ENCODE results near the gene GRB14.

Gene GRB14

DNA sequence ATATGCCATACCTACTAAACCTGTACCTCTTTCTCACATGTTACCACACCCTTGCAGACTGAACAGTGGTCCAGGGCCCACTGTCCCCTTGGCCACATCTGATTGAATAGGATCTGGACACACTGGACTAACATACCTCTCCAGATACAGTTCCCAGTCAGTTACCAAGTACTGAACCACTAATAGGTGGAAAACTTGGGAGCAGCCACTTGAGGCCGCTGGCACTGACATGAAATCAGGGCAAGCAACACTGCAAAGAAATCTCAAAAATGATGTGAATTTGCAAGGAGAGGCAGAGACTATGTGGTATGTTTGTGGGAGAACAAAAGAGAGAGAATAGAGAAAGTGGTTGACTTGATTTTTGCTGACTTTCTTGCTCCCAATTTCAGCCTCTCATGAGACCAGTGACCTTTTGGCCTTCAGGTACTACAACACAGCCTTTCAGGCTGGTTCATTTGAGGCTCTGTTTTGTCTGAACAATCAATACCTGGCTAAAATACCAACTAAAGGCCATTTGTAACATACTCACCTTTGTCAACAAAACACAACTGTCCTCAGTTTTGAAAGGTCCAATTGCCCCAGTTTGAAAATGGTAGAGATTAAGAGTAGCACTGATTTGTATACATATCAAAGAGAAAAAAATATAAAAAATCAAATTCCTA lies 7.8 kb downstream of the GRB14 start:
- DNase-seq (ENCODE audit: low read depth in 2 of 2): no peak

DNA sequence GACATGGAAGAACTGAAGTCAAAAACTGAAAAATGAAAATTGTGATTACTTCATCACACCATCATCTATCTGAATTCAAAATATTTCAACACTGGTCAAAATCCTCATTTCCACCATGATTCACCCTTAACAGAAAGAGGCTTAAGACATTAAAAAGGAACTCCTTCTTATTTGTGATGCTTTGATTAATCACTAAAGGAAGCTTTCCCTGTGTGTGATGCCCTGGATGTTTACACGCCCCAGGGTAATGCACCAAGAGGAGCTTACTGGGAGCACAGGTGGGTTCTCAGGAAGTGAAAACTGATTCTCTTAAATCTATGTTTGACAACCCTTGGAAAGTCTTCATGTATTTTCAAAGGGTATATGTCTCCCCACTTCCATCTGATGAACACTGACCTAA lies 11.5 kb downstream of the GRB14 start:
- DNase-seq (ENCODE audit: low read depth in 2 of 2): no peak

DNA sequence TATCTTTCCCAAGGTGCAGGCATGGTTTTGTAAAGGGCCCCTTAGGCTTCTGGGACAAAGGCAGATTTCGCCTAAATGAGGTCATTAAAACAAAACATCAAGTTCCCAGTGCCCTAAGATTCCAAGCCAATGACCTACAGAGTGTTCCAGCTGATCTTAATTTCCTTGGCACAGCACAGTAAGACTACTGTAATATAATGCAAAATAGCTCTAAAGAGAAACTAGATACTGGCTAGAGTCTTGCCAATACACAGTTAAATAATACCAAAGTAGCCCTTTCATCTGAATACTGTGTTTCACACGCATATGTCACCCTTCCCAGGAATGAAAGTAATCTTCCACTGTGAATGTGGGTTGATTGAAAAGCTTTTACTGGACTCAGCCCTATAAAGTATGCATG lies 14.7 kb downstream of the GRB14 start:
- no peak for DNase-seq (ENCODE audit: low read depth in 2 of 2)

DNA sequence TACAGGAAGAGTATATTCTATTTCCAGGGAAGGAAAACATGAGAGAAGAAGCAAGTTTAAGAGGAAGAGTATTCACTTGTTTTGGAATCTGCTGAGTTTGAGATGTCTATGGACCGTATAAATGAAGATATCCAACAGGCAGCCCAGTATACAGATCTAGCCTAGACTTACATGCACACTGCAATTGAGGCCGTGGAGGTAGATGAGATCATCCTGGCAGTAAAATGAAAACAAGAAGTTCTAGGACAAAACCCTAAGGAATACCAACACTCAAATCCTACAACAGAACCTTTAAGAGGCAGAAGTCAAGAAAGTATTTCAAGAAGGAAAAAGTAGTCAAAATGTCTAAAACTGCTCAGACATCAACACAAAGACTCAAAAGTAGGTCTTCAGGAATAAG lies 16.0 kb downstream of the GRB14 start:
- DNase-seq (ENCODE audit: low read depth in 2 of 2): no peak

DNA sequence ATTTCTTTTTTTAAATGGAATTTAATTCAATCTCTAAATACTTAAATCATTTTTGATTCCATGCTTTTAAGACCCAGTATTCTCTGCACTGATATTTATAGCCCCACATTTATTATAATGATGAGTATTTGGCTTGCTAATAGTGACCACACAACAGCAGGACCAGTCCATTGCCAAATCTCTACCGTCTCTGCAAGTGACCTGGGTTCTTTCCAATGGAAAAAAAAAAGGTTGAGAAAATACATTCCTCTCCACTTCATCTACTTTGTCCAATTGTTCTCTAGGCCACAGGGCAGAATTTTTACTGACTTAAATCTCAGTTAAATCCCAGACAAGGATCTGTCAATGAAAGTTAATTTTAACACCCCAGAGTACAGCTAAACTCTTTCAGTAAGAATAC lies 20.5 kb downstream of the GRB14 start:
- DNase-seq (ENCODE audit: low read depth in 2 of 2): no peak

DNA sequence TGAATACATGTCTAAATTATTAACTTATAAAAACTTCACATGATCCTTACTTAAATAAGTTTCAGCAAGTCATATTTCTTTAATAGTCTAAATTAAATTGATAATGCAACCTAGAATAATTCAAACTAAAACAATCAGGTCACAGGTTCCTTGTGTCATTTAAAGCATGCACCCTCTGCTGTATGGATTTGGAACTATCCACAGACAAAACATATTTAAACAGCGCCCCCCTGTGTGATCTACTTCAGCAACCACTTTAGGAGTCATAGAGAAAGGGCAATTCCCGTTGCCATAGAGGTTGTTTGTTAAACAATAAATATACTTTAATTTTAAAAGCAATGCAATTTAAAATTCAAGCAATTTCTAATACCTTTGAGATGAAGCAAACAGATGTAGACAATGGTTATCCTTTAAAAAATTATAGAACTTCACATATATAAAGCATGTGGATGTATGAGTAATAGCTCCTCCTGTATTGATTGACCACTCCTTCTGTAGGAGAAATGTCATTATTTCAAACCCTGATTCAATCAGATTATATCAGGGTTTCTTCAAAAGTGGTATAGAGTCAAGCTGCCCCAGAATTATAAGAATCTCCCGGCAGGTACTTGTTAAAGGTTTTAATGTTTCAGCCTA lies 21.2 kb downstream of the GRB14 start:
- no peak for DNase-seq (ENCODE audit: low read depth in 2 of 2)

DNA sequence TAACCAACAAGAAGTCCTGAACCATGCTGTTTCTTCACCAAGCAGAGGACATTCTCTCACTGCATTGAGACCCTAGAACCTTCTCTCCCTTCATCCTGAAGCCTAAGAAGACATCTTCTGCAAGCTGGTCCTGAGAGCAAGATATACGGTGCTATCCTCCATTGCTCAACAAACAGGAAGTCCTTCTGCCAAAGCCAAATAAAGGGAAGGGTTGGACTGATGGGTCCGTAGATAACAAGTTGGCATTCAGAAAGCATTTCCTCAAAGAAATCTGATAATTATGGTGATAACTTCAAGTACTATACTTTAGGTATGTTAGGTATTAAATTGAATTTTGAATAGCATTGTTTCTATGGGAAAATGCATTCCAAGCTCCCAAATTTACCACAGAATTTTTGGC lies 23.3 kb downstream of the GRB14 start:
- DNase-seq (ENCODE audit: low read depth in 2 of 2): no peak

DNA sequence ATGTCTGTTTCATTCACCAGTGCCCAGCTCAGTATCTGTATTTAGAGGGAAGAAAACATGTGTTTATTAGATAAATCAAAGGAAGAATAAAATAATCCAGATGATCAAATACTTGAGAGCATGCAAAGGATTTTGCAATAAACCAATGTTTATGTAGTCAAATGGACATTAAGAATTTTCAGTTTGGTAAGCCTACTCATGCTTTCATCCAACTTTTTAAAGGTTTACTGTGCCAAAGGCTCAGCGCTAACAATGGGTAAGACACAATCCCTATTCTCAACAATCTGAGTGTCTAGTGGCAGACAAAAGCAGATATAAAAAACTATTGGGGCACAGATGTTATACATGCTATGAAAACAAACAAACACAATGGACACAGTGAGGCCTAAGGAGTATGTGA lies 26.3 kb downstream of the GRB14 start:
- no peak for DNase-seq (ENCODE audit: low read depth in 2 of 2)

DNA sequence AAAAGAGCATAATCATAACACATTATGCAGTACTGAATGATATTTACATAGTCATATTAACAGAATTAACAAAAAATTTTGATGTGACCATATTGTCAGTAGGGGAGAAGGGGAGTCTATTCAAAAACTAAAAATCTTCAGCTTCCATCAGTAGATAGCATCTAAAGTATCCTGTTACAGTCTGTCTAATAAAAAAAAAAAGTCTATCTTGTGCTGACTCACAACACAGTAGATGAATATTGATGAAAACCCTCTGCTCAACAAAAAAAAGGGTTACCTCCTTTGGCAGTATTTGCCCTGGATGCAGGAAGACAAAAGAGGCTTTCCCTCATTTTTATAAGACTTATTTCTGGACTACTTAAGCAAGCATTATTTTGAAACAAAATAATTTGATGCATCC lies 27.3 kb downstream of the GRB14 start:
- no peak for DNase-seq (ENCODE audit: low read depth in 2 of 2)

DNA sequence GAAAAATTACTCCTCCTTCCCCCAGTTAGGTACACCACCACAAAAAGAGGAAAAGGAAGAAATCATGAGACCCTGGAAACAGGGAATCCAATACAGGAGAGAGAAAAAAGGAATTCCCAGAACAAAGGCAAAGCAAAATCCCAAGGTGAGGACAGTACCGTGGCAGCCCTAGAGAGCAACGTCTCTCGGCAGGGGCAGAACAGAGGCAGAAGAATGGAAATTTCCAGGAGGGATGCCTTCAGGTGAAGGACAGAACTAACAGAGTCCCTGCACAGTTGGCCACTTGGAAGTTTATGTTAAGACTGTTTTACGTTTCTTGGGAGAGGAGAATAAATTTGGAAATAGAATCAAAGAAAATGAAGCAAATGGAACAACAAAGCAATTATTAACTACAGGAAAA lies 27.7 kb downstream of the GRB14 start:
- no peak for DNase-seq (ENCODE audit: low read depth in 2 of 2)

DNA sequence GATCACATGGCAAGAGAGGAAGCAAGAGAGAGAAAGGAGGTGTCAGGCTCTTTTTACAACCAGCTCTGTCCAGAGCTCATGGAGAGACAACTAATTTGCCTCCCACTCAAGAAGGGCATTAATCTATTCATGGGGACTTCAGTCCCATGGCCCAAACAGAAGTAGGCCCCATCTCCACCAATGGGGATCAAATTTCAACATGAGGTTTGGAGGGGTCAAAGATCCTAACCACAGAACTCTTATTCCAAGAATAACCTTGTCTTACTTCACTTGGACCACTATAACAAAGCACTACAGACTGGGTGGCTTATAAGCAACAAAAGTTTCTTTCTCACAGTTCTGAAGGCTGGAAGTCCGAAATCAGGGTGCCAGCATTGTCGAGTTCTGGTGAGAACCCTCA lies 31.8 kb downstream of the GRB14 start:
- no peak for DNase-seq (ENCODE audit: low read depth in 2 of 2)

DNA sequence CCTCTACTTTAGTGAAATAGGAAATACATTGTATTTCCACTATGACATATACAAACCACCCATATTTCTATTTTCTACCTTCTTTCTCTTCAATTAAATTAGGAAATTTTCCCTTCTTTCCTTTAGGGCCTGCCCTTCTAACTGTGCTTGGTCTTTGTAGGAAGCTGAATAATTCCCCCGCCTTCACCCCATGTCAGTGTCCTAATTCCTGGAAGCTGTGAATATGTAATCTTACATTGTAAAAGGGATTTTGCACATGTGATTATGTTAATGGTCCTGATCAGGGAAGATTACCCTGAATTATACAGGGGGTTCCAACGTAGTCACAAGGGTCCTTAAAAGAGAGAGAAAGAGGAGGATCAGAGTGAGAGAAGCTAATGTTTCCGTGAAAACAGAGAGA lies 40.2 kb downstream of the GRB14 start:
- DNase-seq (ENCODE audit: low read depth in 2 of 2): no peak

DNA sequence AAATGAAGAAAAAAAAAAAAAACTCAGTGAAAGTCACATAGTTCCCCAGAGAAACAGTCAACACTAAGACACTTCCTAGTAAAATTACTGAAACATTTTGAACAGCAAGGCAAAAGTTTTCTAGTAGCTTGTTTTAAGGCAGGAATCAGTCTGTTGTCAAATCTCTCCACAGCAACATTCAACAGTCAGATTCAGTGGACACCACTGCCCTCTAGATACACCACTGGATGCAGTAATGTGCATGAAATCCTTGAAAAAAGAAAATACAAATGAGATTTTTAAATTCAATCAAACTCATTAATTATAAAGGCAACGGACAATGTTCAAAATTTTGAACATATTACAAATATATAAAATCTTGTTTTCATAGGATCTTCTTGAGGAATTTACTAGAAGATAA lies 46.4 kb downstream of the GRB14 start:
- DNase-seq (ENCODE audit: low read depth in 2 of 2): no peak

DNA sequence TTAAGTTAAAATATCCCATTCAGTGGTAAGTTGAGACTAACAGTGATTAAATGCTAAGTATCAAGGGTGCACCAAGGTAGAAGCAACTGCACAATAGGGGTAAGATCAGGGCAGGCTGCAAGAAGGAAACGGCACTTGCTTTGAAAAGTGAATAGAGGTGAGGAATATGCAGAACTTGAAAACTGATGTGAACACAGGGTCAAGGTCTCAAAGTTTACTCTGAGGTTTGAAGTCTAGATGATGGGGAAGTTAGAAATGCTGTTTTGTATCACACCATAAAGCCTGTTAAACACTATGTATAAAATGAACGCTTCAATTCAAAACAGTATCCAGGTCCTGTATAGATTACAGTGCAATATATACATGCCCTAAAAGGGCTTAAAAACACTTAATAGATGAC lies 50.8 kb downstream of the GRB14 start:
- no peak for DNase-seq (ENCODE audit: low read depth in 2 of 2)

DNA sequence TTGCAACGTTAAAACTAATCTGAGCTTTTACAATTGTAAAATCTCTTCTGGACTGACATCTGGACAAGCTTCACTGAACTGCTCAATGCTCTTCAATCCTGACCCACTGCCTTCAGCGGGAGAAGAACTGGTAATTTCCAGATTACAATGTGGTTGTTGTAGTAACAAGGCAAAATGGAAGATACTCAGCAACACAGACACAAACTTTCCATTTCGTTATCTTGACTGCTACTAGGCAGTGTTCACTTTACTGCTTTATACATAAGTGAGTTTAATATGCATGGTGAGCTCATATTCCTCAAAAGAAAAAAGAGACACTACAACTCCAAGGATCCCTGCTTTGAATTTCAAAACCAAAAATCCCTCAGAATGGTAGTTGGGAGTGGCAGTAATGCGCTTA lies 51.9 kb downstream of the GRB14 start:
- DNase-seq (ENCODE audit: low read depth in 2 of 2): no peak

DNA sequence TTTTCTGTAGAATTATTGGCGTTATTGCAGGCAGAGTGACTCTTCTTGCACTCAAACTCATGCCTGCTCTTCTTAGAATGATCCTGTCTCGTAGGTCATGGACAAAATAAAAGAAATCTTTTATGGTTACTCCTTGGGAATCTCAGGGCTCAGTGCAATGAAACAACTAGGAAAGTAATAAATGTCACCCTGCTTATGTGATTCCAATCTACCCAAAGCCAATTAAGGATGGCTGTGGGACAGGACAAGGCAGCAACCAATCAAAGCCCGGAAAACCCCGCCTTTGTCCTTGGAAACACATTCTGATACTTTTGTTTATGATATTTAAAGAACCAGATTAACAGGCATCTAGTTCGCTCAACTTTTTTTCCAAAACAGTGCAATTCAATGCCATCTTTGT lies 53.0 kb downstream of the GRB14 start:
- DNase-seq (ENCODE audit: low read depth in 2 of 2): no peak

DNA sequence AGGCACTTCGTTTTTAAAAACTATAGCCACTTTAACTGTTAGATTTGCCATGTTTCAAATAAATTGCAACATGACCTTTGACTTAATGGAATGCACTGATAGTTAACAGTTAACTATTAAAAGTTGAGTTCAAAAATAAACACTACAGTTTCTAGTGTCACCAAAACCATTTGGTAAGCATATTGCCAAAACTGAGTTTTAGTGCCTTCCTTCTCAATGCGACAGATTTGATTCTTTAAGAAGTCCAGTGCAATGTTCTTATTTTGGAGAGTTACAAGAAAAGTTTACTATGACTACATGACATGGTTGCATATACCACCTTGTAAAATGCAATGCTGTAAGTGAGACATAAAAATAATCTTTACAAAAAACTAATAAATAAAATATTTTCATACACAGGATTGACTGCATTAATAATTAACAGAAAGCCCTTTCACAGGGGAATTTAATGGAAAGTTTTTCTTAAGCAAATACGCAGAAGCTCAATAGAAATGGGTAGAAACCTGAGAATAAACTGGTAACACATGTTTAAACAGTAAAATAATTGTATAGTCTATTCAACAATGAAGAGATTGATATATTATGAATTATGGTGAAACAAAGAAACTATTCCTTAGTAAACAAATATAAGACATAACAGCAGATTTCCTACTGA lies 53.8 kb downstream of the GRB14 start:
- DNase-seq (ENCODE audit: low read depth in 2 of 2): no peak

DNA sequence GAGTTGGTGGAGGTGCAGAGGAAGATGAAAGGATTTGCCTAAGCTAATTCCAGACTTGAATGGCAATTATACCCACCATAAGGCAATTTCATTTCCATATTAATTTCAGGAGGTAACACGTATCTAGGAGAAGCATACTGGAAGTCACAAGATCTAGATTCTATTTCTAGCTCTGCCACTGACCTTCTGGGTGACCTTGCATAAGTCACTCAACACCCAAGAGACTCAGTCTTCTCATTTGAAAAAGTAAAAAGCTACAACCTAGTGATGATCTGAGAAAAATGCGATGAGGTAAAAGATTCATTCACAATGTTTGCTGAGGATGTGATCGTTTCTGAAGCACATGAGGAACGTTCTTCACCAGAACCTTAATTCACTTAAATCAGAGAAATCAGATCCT lies 55.9 kb downstream of the GRB14 start:
- DNase-seq (ENCODE audit: low read depth in 2 of 2): no peak

DNA sequence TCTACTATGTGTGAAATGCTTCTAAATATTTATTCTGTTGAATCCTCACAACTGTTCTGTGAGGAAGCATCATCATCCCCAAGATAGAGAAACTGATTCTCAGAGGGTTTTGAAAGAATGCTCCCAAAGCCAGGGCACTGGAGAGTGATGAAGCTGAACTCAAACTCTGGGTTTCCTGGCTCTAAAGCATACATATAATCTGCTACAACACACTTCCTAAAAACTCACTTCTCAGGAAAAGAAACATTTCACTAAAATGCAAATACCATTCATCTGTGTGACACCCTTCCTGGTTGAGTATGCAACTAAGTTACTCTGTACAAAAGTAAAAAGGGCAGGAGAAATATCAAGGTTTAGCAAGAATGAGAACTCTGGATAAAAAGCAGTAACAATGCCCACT lies 58.6 kb downstream of the GRB14 start:
- no peak for DNase-seq (ENCODE audit: low read depth in 2 of 2)

DNA sequence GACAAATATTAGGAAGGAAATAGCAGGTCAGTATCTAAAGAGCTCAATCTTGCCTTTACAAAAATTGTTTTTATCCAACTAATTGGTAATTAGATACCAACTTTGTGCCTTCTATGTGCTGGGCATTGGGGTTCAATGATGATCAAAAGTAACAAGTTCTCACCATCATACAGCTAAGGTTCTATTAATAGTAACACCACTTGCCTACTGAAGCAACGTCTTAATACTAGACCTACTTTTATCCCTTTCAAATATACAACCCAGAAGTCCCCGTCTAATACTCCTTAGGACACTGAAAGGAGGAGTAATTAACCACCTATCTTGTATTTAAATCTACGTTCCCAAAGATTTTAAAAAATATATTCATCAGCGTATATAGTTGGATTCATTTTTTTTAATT lies 59.3 kb downstream of the GRB14 start:
- DNase-seq (ENCODE audit: low read depth in 2 of 2): no peak

DNA sequence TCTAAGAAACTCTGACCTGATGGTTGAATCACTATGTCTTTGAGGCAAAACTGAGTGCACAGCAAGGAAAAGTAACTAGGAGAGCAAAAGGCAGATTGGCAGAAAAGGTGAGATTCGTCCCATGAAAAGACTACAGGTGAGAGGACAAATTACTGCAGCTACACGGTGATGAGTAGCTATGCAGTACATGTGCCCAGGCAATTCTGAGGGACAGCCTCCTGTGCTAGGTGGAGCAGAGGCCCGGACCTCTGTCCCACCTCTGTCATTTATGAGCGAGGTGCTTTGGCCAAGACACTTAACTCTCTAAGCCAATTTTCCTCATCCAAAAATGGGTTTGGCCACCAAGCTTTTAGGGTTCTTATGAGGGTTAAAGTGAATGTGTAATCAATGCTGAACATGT lies 59.9 kb downstream of the GRB14 start:
- DNase-seq (ENCODE audit: low read depth in 2 of 2): no peak

DNA sequence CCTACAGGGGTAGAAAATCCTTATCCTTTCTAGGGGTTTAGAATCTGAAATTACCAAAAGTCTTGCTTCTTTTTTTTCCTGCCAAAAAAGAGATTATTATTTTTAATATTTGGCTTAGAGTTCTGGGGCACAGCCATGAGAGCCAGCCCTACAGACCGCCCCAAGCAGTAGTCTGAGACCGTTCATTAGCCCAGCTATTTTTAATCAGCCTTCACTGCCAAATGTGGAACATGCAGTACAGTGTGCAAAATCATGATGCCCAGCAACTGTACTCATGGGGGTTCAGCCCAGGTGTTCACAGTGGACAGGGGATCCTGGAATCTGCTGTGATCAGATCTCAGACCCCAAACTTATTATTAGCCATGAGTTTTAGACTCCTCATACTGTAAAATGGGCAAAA lies 60.4 kb downstream of the GRB14 start:
- no peak for DNase-seq (ENCODE audit: low read depth in 2 of 2)

DNA sequence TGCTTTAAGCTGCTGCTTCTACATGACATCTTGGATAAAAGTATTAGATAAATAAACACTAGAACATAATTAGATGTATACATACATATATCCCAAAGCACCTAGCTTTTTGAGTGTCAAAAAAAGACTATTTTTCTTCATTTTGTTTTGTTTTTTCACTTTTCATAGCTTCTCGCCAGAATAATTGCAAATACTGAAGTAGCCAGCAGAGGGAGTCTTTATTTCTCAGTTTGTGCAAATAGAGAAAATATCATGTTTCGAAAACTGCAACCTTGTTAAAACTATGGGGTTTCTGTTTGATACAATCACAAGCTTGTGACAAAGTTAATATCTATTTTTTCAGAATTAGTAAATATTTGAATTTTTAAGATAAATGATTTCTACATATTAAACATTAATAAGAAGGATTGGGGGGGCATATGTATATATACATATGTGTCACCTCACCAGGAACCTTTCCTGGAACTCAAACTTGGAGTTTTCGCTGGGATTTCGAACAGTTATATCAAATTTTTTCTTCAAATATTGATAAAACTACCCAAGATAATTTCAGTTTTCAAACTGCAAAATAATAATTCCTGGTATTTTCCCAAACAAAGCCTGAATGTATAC lies 61.0 kb downstream of the GRB14 start:
- DNase-seq (ENCODE audit: low read depth in 2 of 2): no peak
